OCI-LY1 (cell line): ENCODE results near the gene NT5C2.

Experiments
- H2AFZ ChIP-seq: fragments of 200-600 bp; sonication (generic), shearing (Covaris generic); 2 replicates; pipeline ENCODE4 v1.6.0; 2014; ENCODE audit warnings: antibody characterized with exemption, mild to moderate bottlenecking, low read length
- H3F3A ChIP-seq: fragments of 200-600 bp; sonication (generic), shearing (Covaris generic); 2 replicates; pipeline ENCODE4 v1.6.0; 2014; ENCODE audit warnings: mild to moderate bottlenecking, antibody characterized with exemption, low read length, moderate library complexity; ENCODE audit not compliant: insufficient read depth
- H3K27ac ChIP-seq: fragments of 200-600 bp; sonication (generic); 2 replicates; pipeline ENCODE4 v1.5.1; 2014; ENCODE audit warnings: low read length, mixed run types, mild to moderate bottlenecking, low read depth; ENCODE audit not compliant: poor library complexity, severe bottlenecking
- H3K27me3 ChIP-seq: fragments of 200-600 bp; sonication (generic); 2 replicates; pipeline ENCODE4 v1.6.0; 2014; ENCODE audit warnings: antibody characterized with exemption, mild to moderate bottlenecking, low read length, moderate library complexity; ENCODE audit not compliant: insufficient read depth
- H3K36me3 ChIP-seq: fragments of 200-600 bp; sonication (generic); 2 replicates; pipeline ENCODE4 v1.6.1; 2014; ENCODE audit warnings: mild to moderate bottlenecking, antibody characterized with exemption, low read length, moderate library complexity, mixed read lengths; ENCODE audit not compliant: insufficient read depth
- H3K4me1 ChIP-seq: fragments of 200-600 bp; sonication (generic); 2 replicates; pipeline ENCODE4 v1.5.1; 2014; ENCODE audit warnings: mild to moderate bottlenecking, low read length, moderate library complexity; ENCODE audit not compliant: insufficient read depth, severe bottlenecking
- H3K4me2 ChIP-seq: fragments of 200-600 bp; sonication (generic), shearing (Covaris generic); 2 replicates; pipeline ENCODE4 v1.6.1; 2014; ENCODE audit warnings: low read length
- H3K4me3 ChIP-seq: fragments of 200-600 bp; sonication (generic); 2 replicates; pipeline ENCODE4 v1.5.1; 2014; ENCODE audit warnings: low read length, low read depth, mild to moderate bottlenecking, mixed read lengths; ENCODE audit not compliant: poor library complexity, severe bottlenecking
- H3K79me2 ChIP-seq: fragments of 200-600 bp; shearing (Covaris generic); 2 replicates; pipeline ENCODE4 v1.6.1; 2016; ENCODE audit warnings: mixed run types, low read length, mixed read lengths; ENCODE audit not compliant: insufficient read depth
- H3K9ac ChIP-seq: fragments of 200-600 bp; sonication (generic), shearing (Covaris generic); 2 replicates; pipeline ENCODE4 v1.6.1; 2014; ENCODE audit warnings: mild to moderate bottlenecking, low read length, mixed read lengths
- H3K9me2 ChIP-seq: fragments of 200-600 bp; sonication (generic), shearing (Covaris generic); 2 replicates; pipeline ENCODE4 v1.6.1; 2014; ENCODE audit warnings: low read depth, mild to moderate bottlenecking, low read length, mixed read lengths
- H3K9me3 ChIP-seq: fragments of 200-600 bp; shearing (Covaris generic); 2 replicates; pipeline ENCODE4 v1.6.1; 2014; ENCODE audit warnings: low read length, mixed read lengths
- H4K20me1 ChIP-seq: fragments of 200-600 bp; sonication (generic), shearing (Covaris generic); 2 replicates; pipeline ENCODE4 v1.6.0; 2016; ENCODE audit warnings: mild to moderate bottlenecking, low read length; ENCODE audit not compliant: insufficient read depth
- EZH2 ChIP-seq: fragments of 200-600 bp; sonication (generic), shearing (Covaris generic); IDR thresholded peaks from 2 replicates; pipeline ENCODE4 v1.8.0; 2017; ENCODE audit warnings: borderline replicate concordance, mixed run types, mild to moderate bottlenecking, antibody characterized with exemption, low read length, moderate library complexity, mixed read lengths
- TF ChIP-seq, protein P1 (sequence below): fragments of 200-600 bp; sonication (generic), shearing (Covaris generic); IDR thresholded peaks from 2 replicates; pipeline ENCODE4 v1.5.1; 2017; ENCODE audit warnings: mild to moderate bottlenecking, antibody characterized with exemption, low read length, moderate library complexity, mixed read lengths

The NT5C2 gene

GRCh38 chr10:103123282-103124024 lies 69.6 kb downstream of the NT5C2 start:
- Histone ChIP-seq H3K9me3 (no peaks in the 10 kb centered on the region), H3K36me3 (no peaks in the 10 kb centered on the region), H3K9me2 (no peaks in the 10 kb centered on the region), H3K4me3 (no peak overlapping the region), H4K20me1 (no peaks in the 10 kb centered on the region), H3F3A (no peaks in the 10 kb centered on the region), H3K4me1 (no peaks in the 10 kb centered on the region), H2AFZ (no peak overlapping the region), H3K4me2 (no peak overlapping the region), H3K27me3 (no peaks in the 10 kb centered on the region), H3K27ac (no peak overlapping the region), H3K79me2 (no peaks in the 10 kb centered on the region), H3K9ac (no peak overlapping the region)
- TF ChIP-seq, protein P1, sequence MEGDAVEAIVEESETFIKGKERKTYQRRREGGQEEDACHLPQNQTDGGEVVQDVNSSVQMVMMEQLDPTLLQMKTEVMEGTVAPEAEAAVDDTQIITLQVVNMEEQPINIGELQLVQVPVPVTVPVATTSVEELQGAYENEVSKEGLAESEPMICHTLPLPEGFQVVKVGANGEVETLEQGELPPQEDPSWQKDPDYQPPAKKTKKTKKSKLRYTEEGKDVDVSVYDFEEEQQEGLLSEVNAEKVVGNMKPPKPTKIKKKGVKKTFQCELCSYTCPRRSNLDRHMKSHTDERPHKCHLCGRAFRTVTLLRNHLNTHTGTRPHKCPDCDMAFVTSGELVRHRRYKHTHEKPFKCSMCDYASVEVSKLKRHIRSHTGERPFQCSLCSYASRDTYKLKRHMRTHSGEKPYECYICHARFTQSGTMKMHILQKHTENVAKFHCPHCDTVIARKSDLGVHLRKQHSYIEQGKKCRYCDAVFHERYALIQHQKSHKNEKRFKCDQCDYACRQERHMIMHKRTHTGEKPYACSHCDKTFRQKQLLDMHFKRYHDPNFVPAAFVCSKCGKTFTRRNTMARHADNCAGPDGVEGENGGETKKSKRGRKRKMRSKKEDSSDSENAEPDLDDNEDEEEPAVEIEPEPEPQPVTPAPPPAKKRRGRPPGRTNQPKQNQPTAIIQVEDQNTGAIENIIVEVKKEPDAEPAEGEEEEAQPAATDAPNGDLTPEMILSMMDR, result no peak
- no peak for TF ChIP-seq EZH2

DNA sequence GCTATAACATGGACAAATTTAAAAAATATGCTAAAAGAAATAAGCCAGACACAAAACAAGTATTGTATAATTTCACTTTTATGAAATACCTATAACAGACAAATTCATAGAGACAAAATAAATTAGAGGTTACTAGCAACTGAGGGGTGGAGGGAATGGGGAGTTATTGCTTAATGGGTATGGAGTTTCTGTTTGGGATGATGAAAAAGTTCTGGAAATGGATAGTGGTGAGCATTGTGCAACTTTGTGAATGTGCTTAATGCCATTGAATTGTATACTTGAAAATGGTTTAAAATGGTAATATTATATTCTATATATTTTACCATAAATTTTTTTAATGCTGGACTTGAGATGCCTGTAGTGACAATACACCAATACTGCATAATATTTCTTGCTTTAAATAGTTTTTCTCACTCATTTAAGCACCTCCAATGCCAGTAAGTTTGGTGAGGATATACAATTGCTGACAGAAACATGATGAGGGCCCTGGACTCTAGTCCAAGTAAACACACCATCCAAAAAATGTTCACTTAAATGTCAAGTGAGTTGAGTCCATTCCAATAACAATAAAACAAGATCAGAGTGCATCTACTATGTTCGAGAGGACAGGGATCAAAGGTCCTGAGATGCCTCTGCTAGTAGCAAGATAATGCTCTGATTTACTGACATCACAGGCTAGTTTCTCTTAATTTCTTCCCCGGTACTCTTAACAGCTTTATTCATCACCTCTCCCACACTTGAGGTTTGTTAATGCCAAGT lies 71.9 kb downstream of the NT5C2 start:
- no peak overlapping the region for H3K4me2 ChIP-seq
- TF ChIP-seq, protein P1, result no peak
- no peak for TF ChIP-seq EZH2
- H3K9ac ChIP-seq, result no peak overlapping the region
- H3F3A ChIP-seq, result no peaks in the 10 kb centered on the region
- no peaks in the 10 kb centered on the region for H3K9me3 ChIP-seq
- no peaks in the 10 kb centered on the region for H3K27me3 ChIP-seq
- H3K79me2 ChIP-seq, result no peaks in the 10 kb centered on the region
- no peak overlapping the region for H2AFZ ChIP-seq
- no peaks in the 10 kb centered on the region for H3K36me3 ChIP-seq
- H3K27ac ChIP-seq, result no peak overlapping the region
- H3K9me2 ChIP-seq, result no peaks in the 10 kb centered on the region
- H3K4me3 ChIP-seq, result no peak overlapping the region
- H4K20me1 ChIP-seq, result no peaks in the 10 kb centered on the region
- no peaks in the 10 kb centered on the region for H3K4me1 ChIP-seq

- Histone ChIP-seq H3K4me3 (no peak overlapping the region), H3K4me2 (no peak overlapping the region), H2AFZ (no peak overlapping the region), H3K27me3 (no peaks in the 10 kb centered on the region), H3K9me3 (no peaks in the 10 kb centered on the region), H3K4me1 (no peaks in the 10 kb centered on the region), H3K9ac (no peak overlapping the region), H3K36me3 (no peaks in the 10 kb centered on the region), H3K27ac (no peak overlapping the region), H3K9me2 (no peaks in the 10 kb centered on the region), H4K20me1 (no peaks in the 10 kb centered on the region), H3F3A (no peaks in the 10 kb centered on the region), H3K79me2 (no peaks in the 10 kb centered on the region)
- TF ChIP-seq, protein P1, result no peak
- TF ChIP-seq EZH2, result no peak
Observed at GRCh38 chr10:103120546-103120945, 72.5 kb downstream of the NT5C2 start.
